Keratinocyte (primary cell): ENCODE measurements around the gene ZNF524.

ENCODE experiments used
- CTCF ChIP-seq, 3 experiments: IDR thresholded peaks in 1 of 3; conservative IDR thresholded peaks in 1 of 3; optimal IDR thresholded peaks in 1 of 3; 2 replicates in 2 of 3; 3 replicates in 1 of 3; pipeline versions ENCODE3 to v1.5.1; 2011; ENCODE audit warnings: low read length in 3 of 3, mild to moderate bottlenecking in 3 of 3, moderate library complexity in 2 of 3, control low read depth in 1 of 3, inconsistent platforms in 1 of 3; ENCODE audit not compliant: insufficient read depth in 2 of 3; ENCODE audit errors: extremely low read depth in 1 of 3
- EZH2 ChIP-seq: IDR thresholded peaks from one replicate; pipeline ENCODE4 v1.6.1; 2012; ENCODE audit warnings: inconsistent platforms, mild to moderate bottlenecking, low read length, moderate library complexity

DNA sequence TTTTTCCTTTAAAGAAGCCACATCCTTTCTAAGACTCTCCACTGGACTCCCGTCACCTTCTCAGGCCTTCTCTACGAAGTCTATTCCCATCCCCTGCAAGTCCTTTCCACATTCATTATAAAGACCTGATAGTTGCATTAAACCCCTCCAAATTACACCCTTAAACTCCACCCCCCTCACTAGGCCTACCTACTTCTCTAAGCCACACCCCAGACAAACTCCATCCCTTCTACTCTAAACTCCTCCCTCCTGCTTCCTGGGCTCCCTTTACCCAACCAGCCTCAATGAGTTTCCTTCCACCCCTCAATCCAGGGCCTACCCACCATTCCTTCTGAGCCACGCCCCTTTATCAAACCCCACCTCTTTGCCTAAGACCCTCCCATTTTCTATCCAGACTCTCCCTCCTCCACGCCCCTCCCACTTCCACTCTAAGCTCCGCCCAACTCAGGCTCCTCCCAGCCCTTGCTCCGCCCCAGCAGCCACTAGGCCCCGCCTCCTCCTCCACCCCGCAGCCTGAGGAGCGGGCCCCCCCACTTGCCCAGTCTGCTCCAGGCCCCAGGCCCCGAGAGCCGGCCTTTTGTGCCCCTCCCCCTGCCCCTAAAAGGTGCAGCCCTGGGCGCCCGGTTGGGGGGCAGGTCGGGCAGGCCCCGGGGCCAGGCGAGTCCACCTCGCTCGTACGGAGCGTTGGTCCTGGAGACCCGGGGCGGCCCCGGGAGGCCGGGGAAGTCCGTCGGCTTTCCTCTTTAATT is 1.2 kb upstream of the ZNF524 start:
- TF ChIP-seq CTCF (optimal IDR thresholded peaks at IDR 0.05 in 1 of 3, IDR thresholded peaks at IDR 0.05 in 1 of 3, conservative IDR thresholded peaks at IDR 0.05 in 1 of 3; ENCODE audit: extremely low read depth in 1 of 3, insufficient read depth in 2 of 3, low read length in 3 of 3) = no peak
- TF ChIP-seq EZH2 = no peak
